Measurements from ENCODE around the gene TNK1.

Gene TNK1

GRCh38 chr17:7341842-7342241 is 39.0 kb upstream of the TNK1 start:
- H3K27ac ChIP-seq: no peak overlapping the region
- TF ChIP-seq ZFX (IDR thresholded peaks at IDR 0.05) (no peak), CTCF (conservative IDR thresholded peaks at IDR 0.05) (no peak)

GRCh38 chr17:7343250-7343649 is 37.6 kb upstream of the TNK1 start:
- no peak overlapping the region for H3K27ac ChIP-seq
- TF ChIP-seq CTCF (conservative IDR thresholded peaks at IDR 0.05) (no peak), ZFX (IDR thresholded peaks at IDR 0.05) (no peak)

- H3K27ac ChIP-seq: no peak overlapping the region
- TF ChIP-seq ZFX (IDR thresholded peaks at IDR 0.05): no peak
- no peak for TF ChIP-seq CTCF (conservative IDR thresholded peaks at IDR 0.05)
Measured at GRCh38 chr17:7346761-7347614, 33.9 kb upstream of the TNK1 start.

GRCh38 chr17:7347630-7348477 is 33.0 kb upstream of the TNK1 start:
- TF ChIP-seq CTCF (conservative IDR thresholded peaks at IDR 0.05): no peak
- no peak for TF ChIP-seq ZFX (IDR thresholded peaks at IDR 0.05)
- H3K27ac ChIP-seq: no peak overlapping the region

- TF ChIP-seq ZFX (IDR thresholded peaks at IDR 0.05) (no peak), CTCF (conservative IDR thresholded peaks at IDR 0.05) (no peak)
- no peak overlapping the region for H3K27ac ChIP-seq
Measured at GRCh38 chr17:7348478-7349242, 32.2 kb upstream of the TNK1 start.

GRCh38 chr17:7351665-7352502 is 29.0 kb upstream of the TNK1 start, which contains the start of gene KCTD11:
Gene KCTD11 (plus strand): TSS chr17:7352162.
- peak within 1 kb of the TSS; percentile 87 for H3K27ac ChIP-seq

More at GRCh38 chr17:7351665-7352502, 29.0 kb upstream of the TNK1 start, which contains the start of gene KCTD11:
- TF ChIP-seq ZFX (IDR thresholded peaks at IDR 0.05): 0 out of 2 replicates have a peak, but pooled peaks have one; percentile 11
- no peak; the same call in 1 of the 2 replicates for TF ChIP-seq CTCF (conservative IDR thresholded peaks at IDR 0.05)

All from C4-2B (cell line).